Smooth muscle cell of the coronary artery (primary cell): ENCODE results near the gene SLC6A3. TPM values are rescaled to one million over a fixed set of nuclear protein-coding genes. Genes with fewer than 3 reads are reported as not detected.

Experiments
- total RNA-seq: library from RNA; depleted of rRNA; stranded (reverse); fragments of >200 nt; gene quantifications from 2 replicates; pipeline ENCODE4 v1.2.3, GENCODE V29; 2014; ENCODE audit warnings: low replicate concordance

SLC6A3 gene
- total RNA-seq = not detected in 2 replicates

GRCh38 chr5:1445313-1445688, at the start of gene SLC6A3:
Gene SLC6A3, minus strand, starts transcription at chr5:1445440. Its CDS starts 2,243 bp downstream, at chr5:1443197.

GRCh38 chr5:1344975-1345838, 100.0 kb downstream of the SLC6A3 start, which contains the start of gene CLPTM1L:
Gene CLPTM1L, minus strand, starts transcription at chr5:1345099. Its CDS starts 258 bp downstream, at chr5:1344841.

Other genes starting within 250 kb of the SLC6A3 start
- gene SLC6A19, start 243.8 kb downstream of the SLC6A3 start, total RNA-seq = not detected in 2 replicates
- not detected in 2 replicates for gene SLC6A18, start 220.1 kb downstream of the SLC6A3 start, total RNA-seq
- not detected in 2 replicates for gene TERT, start 150.4 kb downstream of the SLC6A3 start, total RNA-seq
- 256 and 374 TPM in 2 replicates for gene CLPTM1L, start 100.3 kb downstream of the SLC6A3 start, total RNA-seq
- 42.9 and 68.6 TPM in 2 replicates for gene LPCAT1, start 78.5 kb upstream of the SLC6A3 start, total RNA-seq